Measurements from ENCODE around the gene NHS. TPM values are rescaled to one million over a fixed set of nuclear protein-coding genes. Genes with fewer than 3 reads are reported as not detected.

NHS gene
- 3.5 TPM for total RNA-seq

DNA sequence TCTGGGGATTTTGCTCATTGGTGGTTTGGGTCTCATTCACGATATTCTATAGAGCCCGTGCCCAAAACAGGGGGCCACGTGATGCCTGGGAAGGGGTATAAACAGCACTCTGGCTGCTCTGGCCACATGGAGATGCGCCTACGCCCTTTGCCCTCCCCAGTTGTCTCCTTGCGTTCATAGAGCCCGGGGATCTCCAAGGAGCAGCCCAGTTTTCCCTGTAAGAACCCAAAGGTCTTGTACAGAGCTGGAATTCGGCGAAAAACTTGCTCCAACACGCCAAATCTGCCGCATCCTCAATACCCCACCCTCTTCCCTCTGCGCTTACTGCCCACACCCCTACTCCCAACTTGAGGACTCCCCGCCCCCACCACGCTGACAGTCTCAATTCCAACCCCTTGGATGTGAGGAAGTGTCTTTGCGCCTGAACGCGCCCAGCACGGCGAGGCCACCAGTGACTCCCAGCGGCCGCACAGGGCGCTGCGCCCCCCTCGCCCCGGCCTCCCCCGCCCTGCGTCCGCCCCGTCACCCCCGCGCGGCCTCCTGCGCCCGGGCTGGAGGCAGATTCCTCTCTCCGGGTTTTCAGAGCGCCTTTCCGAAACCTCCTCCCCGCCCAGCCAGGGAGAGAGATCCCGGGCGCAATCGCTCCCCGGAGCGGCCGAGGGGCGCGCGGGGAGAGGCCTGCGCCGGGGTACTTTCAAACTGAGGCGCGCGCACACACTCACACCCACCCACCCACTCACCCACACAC is at the start of gene NHS:
Gene NHS (plus strand): TSS at position 582 of the 748 bp plus-strand sequence. CDS start 558 bp downstream, outside the sequence.
- DNase-seq: peak; percentile 86

GRCh38 chrX:17328837-17329236 is 46.2 kb upstream of the NHS start:
- DNase-seq: no peak

- DNase-seq: no peak
Measured at GRCh38 chrX:17336377-17336776, 38.6 kb upstream of the NHS start.

DNA sequence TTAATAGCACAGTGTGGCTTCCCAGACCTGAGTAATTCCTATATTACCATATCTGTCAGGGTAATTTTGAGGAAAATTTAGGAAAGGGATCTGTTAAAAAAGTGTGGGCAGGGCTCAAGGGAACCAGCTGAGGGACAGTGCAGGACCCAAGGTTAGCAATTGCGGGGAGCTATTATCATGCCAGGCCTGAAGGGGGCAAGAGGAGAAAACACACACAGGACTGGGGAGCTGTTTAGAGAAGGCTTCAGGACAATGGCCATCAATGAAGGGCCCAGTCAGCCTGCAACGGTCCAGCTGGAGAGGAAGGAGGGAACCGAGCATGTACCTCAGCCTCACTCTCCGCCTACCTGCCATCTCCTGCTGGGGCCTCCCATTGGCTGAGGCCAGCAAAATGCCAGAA is 19.0 kb upstream of the NHS start:
- no peak for DNase-seq

GRCh38 chrX:17359500-17359899 is 15.5 kb upstream of the NHS start:
- no peak for DNase-seq

DNA sequence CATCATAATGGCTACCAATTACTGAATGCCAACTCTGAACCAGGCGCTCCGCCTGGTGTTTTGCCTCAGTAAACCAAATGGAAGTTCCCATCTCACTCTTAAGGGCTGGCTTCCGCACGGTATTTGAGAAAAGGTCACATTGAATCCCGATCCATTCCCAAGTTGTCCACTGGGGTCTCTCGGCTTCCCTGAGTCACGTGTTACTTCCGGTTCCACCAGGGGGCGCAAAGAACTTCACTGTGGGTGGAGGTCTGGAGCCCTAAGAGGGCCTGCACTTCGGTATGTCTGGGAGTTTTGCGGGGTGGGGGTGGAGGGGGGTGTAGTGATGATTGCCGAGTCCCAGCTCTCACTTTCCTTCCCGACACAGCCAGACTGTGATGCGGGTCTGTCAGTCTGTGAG is 13.4 kb upstream of the NHS start:
- peak; percentile 10 for DNase-seq

GRCh38 chrX:17368002-17368401 is 7.0 kb upstream of the NHS start:
- peak; percentile 17 for DNase-seq

- DNase-seq: no peak
Measured at GRCh38 chrX:17369309-17369708, 5.7 kb upstream of the NHS start.

- no peak for DNase-seq
Measured at GRCh38 chrX:17370191-17370590, 4.8 kb upstream of the NHS start.

- DNase-seq: no peak
Measured at GRCh38 chrX:17372052-17372451, 2.9 kb upstream of the NHS start.

DNA sequence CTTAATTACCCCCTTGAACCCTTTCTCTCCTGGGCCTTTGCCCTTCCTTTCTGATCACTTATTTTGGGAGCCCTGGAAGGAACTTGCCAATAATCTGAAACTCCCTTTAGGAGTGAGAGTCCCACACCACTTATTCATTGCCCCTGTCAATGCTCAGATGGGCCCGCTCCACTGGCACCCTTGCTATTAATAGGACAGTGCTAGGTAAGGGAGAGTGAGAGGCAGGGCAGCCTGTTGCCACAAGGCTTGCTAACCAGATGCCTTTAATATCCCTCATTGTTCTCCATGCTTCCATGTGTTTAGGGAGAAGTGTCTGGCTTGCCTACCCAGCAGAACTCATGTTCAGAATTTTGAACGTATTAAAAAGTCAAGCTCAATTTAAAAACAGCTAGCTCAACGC is 1.7 kb upstream of the NHS start:
- DNase-seq: no peak

DNA sequence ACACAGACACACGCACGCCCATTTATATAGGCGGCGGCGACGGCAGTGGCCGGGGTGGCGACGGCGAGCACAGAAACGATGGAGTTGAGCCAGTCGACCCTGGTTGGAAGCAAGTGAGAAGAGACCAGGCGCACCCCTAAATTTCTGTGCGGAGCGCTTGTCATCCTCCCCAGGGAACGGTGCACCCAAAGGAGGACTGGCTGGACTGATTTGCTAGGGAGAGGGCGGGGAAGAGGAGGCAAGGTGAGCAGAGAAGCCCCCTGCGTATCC is 302 bp downstream of the NHS start:
- no peak for DNase-seq

DNA sequence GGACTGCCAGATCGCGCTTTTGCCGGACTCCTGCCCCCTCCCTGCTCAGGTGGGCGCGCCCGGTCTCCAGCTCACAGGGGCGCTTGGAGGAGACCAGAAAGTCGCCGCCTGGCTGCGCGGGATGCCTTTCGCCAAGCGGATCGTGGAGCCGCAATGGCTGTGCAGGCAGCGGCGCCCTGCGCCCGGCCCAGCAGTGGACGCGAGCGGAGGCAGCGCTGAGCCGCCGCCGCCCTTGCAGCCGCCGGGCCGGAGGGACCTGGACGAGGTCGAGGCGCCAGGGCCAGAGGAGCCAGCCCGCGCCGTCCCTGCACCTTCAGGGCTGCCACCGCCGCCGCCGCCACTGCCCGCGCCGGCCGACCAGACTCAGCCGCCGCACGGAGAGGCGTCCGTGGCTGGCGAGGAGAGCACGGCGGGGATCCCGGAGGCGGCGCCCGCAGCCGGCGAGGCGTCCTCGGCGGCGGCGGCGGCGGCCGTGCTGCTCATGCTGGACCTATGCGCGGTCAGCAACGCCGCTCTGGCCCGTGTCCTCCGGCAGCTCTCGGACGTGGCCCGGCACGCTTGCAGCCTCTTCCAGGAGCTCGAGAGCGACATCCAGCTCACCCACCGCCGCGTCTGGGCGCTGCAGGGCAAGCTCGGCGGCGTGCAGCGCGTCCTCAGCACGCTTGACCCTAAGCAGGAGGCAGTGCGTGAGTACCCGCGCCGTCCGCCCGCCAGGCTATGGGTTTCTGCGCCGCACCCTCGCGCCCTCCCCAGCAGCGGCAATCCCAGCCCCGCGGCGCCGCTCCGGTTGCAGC is 834 bp downstream of the NHS start:
- DNase-seq: peak; percentile 25

DNA sequence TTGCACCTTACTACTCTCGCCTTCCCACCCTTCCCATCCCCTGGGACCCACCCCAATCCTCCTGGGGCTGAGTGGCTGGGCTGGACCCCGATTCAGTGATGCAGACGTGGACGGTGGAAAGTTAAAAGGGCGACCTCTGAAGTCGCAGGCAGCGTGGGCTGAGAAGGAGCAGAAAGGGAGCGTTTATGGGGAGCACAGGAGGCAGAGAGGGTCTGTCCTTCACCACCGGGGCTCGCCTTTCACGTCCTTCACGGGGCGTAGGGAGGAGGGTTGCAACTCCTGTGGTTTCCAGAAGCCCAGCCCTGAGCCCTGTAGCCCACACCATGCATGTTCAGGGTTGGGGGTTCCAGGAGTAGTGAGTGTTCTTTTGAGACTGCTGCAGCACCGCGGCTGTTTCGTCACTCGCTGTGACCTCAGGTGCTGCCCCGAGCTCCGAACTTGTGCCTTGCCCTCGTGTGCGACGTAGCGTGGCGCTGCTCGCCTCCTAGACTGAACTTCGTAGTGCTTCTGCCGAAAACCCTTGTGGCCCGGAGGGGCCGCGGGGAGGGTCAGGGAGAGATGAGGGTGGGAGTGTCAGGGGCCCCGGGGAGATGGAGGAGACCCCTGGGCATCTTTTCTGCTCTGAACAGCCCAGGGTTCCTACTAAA is 1.6 kb downstream of the NHS start:
- DNase-seq: peak; percentile 12

DNA sequence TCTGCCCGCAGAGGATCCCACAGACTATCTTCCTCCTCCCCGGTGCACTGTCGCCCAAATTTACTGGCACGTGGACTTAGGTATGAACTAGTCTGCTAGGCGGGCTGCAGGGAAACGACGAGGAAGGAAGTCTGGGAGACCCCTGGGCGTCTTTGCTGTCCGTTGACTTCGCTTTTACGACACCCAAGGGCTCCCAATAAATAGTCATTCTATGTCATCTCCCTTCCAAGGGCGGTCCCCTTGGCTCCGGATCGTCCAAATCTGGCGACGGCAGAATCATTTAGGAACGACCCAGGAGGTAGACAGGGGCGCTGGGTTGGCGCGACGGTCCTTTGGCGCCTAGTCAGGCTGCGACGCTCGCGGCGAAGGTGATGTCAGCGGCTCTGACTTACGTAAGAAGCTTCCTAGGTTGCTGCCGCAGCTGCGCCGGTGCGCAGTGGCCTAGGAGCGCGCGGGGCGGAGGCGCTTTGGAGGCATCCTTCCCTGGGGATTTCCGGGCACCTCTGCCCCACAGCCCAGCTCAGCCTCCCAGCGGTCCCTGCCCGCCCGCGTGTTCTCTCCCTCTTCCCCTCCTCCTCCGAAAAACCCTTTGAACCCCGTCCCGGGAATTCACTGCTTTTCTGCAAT is 2.2 kb downstream of the NHS start:
- peak; percentile 54 for DNase-seq

DNA sequence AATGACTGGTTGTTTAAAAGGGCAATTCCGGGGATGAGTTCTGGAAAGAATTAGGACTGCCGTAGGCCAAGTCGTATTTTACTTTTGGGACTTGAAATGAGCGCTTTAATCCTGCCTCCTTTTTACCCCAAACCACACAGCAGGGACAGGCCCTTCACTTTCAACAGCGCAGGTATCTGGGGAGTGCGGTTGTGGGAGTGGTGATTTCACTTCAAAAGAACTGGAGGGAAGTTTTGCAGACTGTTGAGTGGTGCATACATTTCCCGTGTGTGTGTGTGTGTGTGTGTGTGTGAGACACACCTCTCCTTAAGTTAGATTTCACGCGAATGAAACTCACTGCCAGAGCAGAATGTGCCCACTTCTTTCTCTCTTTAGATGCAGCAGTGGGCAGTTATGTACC is 2.8 kb downstream of the NHS start:
- peak; percentile 14 for DNase-seq

DNA sequence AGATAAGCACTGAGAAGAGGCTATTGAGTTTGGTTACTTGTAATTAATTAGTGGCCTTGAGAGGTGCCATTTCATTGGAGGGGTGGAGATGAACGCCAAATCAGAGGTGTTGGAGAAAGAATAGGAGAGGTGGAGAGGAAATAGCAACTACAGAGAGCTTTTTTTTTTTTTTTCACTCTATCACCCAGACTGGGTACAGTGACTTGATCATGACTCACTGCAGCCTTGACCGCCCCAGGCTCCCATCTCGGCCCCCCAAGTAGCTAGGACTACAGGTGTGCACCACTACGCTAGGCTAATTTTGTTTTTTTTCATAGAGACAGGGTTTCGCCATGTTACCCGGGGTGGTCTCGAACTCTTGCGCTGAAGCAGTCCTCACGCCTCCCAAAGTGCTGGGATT is 5.2 kb downstream of the NHS start:
- DNase-seq: no peak

DNA sequence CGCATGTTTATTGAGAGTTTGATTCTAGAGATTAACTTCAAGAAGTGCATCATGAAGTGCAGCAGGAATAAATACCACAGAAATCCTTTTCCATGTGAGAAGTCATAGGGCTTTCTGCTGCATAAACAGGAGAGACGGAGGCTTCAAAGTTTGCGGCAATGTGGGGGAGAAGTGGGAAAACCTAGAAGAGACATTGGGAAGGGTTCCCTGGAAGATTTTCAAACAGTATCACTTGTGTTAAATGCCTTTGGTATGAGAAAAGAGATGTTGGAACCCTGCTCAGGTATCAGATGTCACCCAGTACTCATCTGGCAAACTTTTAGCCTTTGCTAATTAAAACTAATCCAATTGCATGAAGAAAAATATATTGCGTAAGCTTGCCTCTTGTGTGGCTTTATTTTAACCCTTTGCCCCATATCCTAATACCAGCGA is 15.4 kb downstream of the NHS start:
- peak; percentile 67 for DNase-seq

DNA sequence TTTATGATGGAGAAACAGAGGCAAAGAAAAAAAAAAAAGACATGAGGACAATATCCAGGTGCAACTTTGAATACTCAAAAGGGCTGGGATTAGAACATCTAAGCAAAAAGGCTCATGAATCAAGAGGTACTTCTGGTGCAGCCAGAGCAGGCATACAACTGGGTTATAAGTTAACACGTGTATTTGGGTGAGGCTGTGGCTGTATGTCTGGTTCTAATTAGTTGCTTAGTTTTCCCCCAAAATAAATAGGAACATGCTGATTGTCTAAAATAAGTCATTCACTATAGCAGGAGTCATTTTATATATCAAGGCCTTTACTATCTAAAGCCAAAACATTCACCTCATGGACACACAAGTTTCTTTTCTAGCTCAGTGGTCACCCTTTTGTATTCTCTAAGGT is 20.2 kb downstream of the NHS start:
- DNase-seq: no peak

GRCh38 chrX:17397074-17397473 is 22.1 kb downstream of the NHS start:
- DNase-seq: no peak

GRCh38 chrX:17403189-17403691 is 28.2 kb downstream of the NHS start:
- DNase-seq: no peak

DNA sequence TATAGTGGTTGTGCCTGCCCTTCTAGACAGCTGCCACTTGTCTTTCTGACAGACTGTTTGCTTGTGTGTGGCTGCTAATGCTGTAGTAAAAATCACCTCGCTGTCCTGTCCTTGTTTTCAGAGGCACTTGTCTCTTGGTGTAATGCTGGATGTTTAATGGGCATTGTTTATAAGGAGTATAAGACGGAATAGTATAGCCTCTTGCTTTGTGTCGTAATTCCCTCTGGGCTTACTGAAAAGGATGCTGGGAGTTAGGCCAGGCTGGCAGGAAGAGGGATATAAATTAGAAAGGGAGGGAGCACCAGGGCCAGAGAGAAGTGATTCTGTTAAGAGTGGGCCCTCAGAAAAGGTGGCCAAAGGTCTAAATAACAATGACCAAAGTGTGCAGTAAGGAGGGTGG is 29.0 kb downstream of the NHS start:
- no peak for DNase-seq
